Transverse colon (tissue), 4 donors: ENCODE results near the gene SHKBP1. TPM values are rescaled to one million over a fixed set of nuclear protein-coding genes. Genes with fewer than 3 reads are reported as not detected.
A peak's percentile ranks its signal among the peaks of the same experiment; 100 is the strongest.

Experiments
- DNase-seq: peaks from one replicate; pipeline ENCODE4 v3.0.0-alpha.2; 2019
- H3K27ac ChIP-seq, 4 donors: fragments of 200-600 bp; sonication (generic); 2 replicates each; pipeline ENCODE4 v1.5.1; 2016 to 2018; ENCODE audit warnings: inconsistent platforms in 4 of 4
- H3K27me3 ChIP-seq: fragments of 200-600 bp; sonication (generic); 2 replicates; pipeline ENCODE4 v1.5.1; 2017; ENCODE audit warnings: inconsistent platforms
- H3K36me3 ChIP-seq, 4 donors: fragments of 200-600 bp; sonication (generic); 2 replicates each; pipeline ENCODE4 v1.5.1; 2017 to 2019; ENCODE audit warnings: inconsistent platforms in 4 of 4
- H3K4me1 ChIP-seq, 4 donors: fragments of 200-600 bp; sonication (generic); 2 replicates each; pipeline ENCODE4 v1.5.1; 2017 to 2020; ENCODE audit warnings: inconsistent platforms in 4 of 4
- H3K4me3 ChIP-seq, 4 donors: fragments of 200-600 bp; sonication (generic); 1 replicate in 1 of 4; 2 replicates in 3 of 4; pipeline versions ENCODE4 v1.5.1 to v1.6.1; 2017 to 2019; ENCODE audit warnings: inconsistent platforms in 4 of 4
- H3K9me3 ChIP-seq, 2 donors: fragments of 200-600 bp; sonication (generic); 2 replicates each; pipeline ENCODE4 v1.5.1; 2017 to 2019; ENCODE audit warnings: inconsistent platforms in 2 of 2
- EP300 ChIP-seq: sonication (generic); formaldehyde crosslinking; IDR thresholded peaks from one replicate; pipeline ENCODE4 v1.6.1; 2017; ENCODE audit warnings: antibody characterized with exemption, low read depth
- POLR2A ChIP-seq: fragments of 450-650 bp; IDR thresholded peaks from one replicate; pipeline ENCODE4 v1.6.1; 2016; ENCODE audit warnings: antibody characterized with exemption, mild to moderate bottlenecking, moderate library complexity
- POLR2AphosphoS5 ChIP-seq, 3 donors: sonication (generic); formaldehyde crosslinking; IDR thresholded peaks; one replicate each; pipeline ENCODE4 v1.6.1; 2016; ENCODE audit warnings: antibody characterized with exemption in 3 of 3
- WGBS, 2 donors: methylation state at CpG; one replicate each; pipeline ENCODE4 v1.1.5; 2018; ENCODE audit warnings: low coverage in 1 of 2; 5-methylcytosine and 5-hydroxymethylcytosine counted together
- in situ Hi-C, 4 donors: fragments of 200-750 bp; cut with MboI; loops; one replicate each; pipeline versions ENCODE4 v1.15.0 to v1.15.1; 2017; ENCODE audit warnings: low sequenced_read_pairs in 3 of 4, low pct_ligation_motif_present in 1 of 4, low pct_unique_long_range_greater_than_20kb in 1 of 4
- intact Hi-C: fragments of 100-400 bp; cut with DNase I; formaldehyde crosslinking; loops from one replicate; pipeline ENCODE4 v1.15.1; 2023; ENCODE audit warnings: low total_unique reads
- total RNA-seq, 4 donors: library from RNA; depleted of rRNA; stranded (reverse); fragments of >200 nt; gene quantifications; one replicate each; pipeline ENCODE4 v1.1.0, GENCODE V29; 2016
- TF ChIP-seq, protein P1 (sequence below), 5 experiments: fragments of 200-600 bp in 3 of 5; fragments of 450-650 bp in 2 of 5; sonication (generic) in 3 of 5; IDR thresholded peaks; 1 replicate in 2 of 5; 2 replicates in 3 of 5; pipeline ENCODE4 v1.5.1; 2016 to 2017; ENCODE audit warnings: antibody characterized with exemption in 5 of 5, inconsistent platforms in 3 of 5, mild to moderate bottlenecking in 2 of 5, moderate library complexity in 1 of 5

The SHKBP1 gene
- total RNA-seq, 4 donors from 2014 or later, result 58.7 to 111 (median 60.9) TPM

DNA sequence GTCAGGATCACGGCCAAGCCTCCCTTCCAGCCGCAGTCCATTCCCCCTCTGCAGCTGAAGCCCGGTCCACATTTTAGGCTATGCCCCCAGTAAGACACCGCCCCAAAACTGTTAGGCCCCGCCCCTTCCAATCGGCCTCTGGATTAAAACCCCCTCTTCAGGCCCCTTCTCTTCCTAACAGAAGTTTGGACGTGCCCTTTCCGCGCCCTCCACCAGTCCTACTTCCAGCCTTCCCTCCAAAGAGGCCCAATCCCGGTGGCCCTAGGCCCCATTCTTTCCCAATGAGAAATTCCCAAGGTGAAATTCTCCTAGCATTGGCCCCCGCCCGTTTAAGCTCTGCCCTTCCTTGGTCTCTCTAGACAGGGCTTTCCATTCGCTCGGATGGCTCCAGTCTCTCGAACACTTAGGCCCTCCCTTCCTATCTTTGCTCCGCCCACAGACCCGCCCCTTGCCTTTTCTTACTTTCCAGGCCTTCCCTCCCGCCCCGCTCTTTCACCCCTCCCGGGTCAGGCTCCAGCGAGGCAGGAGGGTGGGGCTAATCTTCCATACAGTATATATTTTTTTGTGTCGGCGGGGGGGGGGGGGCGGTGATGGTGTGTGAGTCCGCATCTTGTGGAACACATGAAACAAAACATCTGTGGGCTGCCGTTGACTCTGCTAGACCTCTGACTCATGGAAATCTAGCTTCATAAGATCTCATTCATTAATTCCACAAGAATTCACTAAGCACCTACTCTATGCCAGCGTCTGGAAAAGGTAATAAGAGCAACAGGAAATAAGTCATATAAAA is 38.1 kb downstream of the SHKBP1 start:
- 4 to 8% methylated on average over 16 to 27 of the region's 27 CpGs for WGBS, 2 donors

DNA sequence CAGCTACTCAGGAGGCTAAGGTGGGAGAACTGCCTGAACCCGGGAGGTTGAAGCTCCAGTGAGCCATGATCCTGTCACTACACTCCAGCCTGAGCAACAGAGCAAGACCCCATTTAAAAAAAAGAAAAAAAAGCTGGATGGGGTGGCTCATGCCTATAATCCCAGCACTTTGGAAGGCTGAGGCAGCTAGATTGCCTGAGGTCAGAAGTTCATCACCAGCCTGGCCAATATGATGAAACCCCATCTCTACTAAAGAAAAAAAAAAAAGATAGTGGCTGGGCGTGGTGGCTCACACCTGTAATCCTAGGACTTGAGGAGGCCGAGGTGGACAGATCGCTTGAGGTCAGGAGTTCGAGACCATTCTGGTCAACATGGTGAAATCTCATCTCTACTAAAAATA is 39.5 kb downstream of the SHKBP1 start:
- in situ Hi-C loops, result no loop called here
- H3K4me1 ChIP-seq, result peaks cover 2 to 39% (median 22%) of the 10 kb centered on the region in 4 donors
- H3K4me3 ChIP-seq, result no peak overlapping the region

More for the DNA sequence above, 38.1 kb downstream of the SHKBP1 start:
- no peaks in the 10 kb centered on the region for H3K27me3 ChIP-seq
- peak; percentile 93 for DNase-seq
- H3K4me3 ChIP-seq, result peak overlapping the region; percentile 41 to 72 (median 50)
- H3K27ac ChIP-seq, result peak overlapping the region; percentile 90 to 92 (median 92)
- H3K36me3 ChIP-seq, result peaks cover 0 to 1% (median 0%) of the 10 kb centered on the region in 4 donors
- intact Hi-C loops, result no loop called here
- in situ Hi-C loops, result no loop called here
- no peaks in the 10 kb centered on the region for H3K9me3 ChIP-seq
- H3K4me1 ChIP-seq, result peaks cover 14 to 51% (median 36%) of the 10 kb centered on the region in 4 donors
- TF ChIP-seq POLR2A (peak; percentile 78), POLR2AphosphoS5 (IDR thresholded peaks at IDR 0.05) (peak; percentile 47 to 67 (median 62)), EP300 (no peak)

DNA sequence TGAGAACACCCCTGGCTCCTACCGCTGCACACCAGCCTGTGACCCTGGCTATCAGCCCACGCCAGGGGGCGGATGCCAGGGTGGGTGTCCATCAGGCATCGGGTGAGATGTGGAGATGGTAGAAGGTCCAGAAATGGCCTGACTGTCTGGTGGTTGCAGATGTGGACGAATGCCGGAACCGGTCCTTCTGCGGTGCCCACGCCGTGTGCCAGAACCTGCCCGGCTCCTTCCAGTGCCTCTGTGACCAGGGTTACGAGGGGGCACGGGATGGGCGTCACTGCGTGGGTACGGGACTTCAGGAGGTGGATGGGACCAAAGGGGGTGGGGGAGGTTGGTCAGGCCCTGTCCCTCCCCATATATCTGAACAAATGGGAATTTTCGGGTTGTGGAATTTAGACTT is 40.3 kb downstream of the SHKBP1 start:
- Histone ChIP-seq H3K9me3 (no peaks in the 10 kb centered on the region), H3K4me3 (no peak overlapping the region), H3K36me3 (peaks cover 0 to 20% (median under 1%) of the 10 kb centered on the region in 4 donors), H3K27ac (no peak overlapping the region), H3K27me3 (no peaks in the 10 kb centered on the region), H3K4me1 (peaks cover 0 to 32% (median 19%) of the 10 kb centered on the region in 4 donors)
- in situ Hi-C loops, result no loop called here
- WGBS, 2 donors, result 95% methylated on average over 16 of the region's 17 CpGs; no CpG with 5 or more reads in 1 of the 2 donors
- TF ChIP-seq POLR2A (no peak), POLR2AphosphoS5 (IDR thresholded peaks at IDR 0.05) (no peak), EP300 (no peak)
- TF ChIP-seq, protein P1, sequence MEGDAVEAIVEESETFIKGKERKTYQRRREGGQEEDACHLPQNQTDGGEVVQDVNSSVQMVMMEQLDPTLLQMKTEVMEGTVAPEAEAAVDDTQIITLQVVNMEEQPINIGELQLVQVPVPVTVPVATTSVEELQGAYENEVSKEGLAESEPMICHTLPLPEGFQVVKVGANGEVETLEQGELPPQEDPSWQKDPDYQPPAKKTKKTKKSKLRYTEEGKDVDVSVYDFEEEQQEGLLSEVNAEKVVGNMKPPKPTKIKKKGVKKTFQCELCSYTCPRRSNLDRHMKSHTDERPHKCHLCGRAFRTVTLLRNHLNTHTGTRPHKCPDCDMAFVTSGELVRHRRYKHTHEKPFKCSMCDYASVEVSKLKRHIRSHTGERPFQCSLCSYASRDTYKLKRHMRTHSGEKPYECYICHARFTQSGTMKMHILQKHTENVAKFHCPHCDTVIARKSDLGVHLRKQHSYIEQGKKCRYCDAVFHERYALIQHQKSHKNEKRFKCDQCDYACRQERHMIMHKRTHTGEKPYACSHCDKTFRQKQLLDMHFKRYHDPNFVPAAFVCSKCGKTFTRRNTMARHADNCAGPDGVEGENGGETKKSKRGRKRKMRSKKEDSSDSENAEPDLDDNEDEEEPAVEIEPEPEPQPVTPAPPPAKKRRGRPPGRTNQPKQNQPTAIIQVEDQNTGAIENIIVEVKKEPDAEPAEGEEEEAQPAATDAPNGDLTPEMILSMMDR (IDR thresholded peaks at IDR 0.05), result no peak
- intact Hi-C loops, result no loop called here
- no peak for DNase-seq

More for the DNA sequence above, 39.5 kb downstream of the SHKBP1 start:
- no peaks in the 10 kb centered on the region for H3K9me3 ChIP-seq
- intact Hi-C loops, result no loop called here
- no peak for DNase-seq
- no peak for TF ChIP-seq POLR2AphosphoS5 (IDR thresholded peaks at IDR 0.05)
- TF ChIP-seq POLR2A, result no peak
- no peak for TF ChIP-seq EP300
- TF ChIP-seq, protein P1 (IDR thresholded peaks at IDR 0.05), result no peak
- peak overlapping the region in 3 of 4 donors; percentile 90 to 92 (median 91) for H3K27ac ChIP-seq
- 65 to 89% methylated on average over 5 of the region's 5 CpGs for WGBS, 2 donors
- no peaks in the 10 kb centered on the region for H3K27me3 ChIP-seq
- H3K36me3 ChIP-seq, result peaks cover 0 to 12% (median 0%) of the 10 kb centered on the region in 4 donors

DNA sequence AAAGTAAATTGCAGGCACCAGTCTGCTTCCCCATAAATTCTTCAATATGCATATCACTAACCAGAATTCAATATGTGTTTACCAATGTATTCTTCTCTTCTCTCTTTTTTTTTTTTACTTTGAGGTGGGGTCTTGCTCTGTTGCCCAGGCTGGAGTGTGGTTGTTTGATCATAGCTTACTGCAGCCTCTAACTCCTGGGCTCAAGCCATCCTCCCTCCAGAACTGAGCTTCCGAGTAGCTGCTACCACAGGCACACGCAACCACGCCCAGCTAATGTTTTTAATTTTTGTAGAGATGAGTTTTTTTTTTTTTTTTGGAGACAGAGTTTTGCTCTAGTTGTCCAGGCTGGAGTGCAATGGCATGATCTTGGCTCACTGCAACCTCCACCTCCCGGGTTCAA is 41.3 kb downstream of the SHKBP1 start:
- H3K36me3 ChIP-seq, result peaks cover 0 to 21% (median 3%) of the 10 kb centered on the region in 4 donors
- TF ChIP-seq POLR2A, result no peak
- TF ChIP-seq, protein P1 (IDR thresholded peaks at IDR 0.05), result no peak
- peaks cover 0 to 32% (median 19%) of the 10 kb centered on the region in 4 donors for H3K4me1 ChIP-seq
- H3K27me3 ChIP-seq, result no peaks in the 10 kb centered on the region
- H3K27ac ChIP-seq, result no peak overlapping the region
- 88 to 93% methylated on average over 4 of the region's 4 CpGs for WGBS, 2 donors
- intact Hi-C loops (no loop called here), in situ Hi-C loops (no loop called here)
- H3K4me3 ChIP-seq, result no peak overlapping the region
- H3K9me3 ChIP-seq, result no peaks in the 10 kb centered on the region
- no peak for DNase-seq
